Activated CD4-positive, alpha-beta T cell treated with anti-CD3 and anti-CD28 coated beads, Interleukin-2, amount 10 ng/mL, durations not matched to agents 7 days and 5 days (primary cell): ENCODE data around the gene RWDD3. TPM values are rescaled to one million over a fixed set of nuclear protein-coding genes. Genes with fewer than 3 reads are reported as not detected.
A peak's percentile ranks its signal among the peaks of the same experiment; 100 is the strongest.

Experiments used
- CTCF ChIA-PET: fragments of 350-600 bp; sonication (Branson Sonifier 250); formaldehyde crosslinking; loops from one replicate; lab custom pipeline; 2021; ENCODE audit warnings: antibody characterized with exemption; lab: Charles Lee
- POLR2A ChIA-PET: fragments of 350-600 bp; sonication (Branson Sonifier 250); formaldehyde crosslinking; loops from one replicate; lab custom pipeline; 2021; ENCODE audit warnings: antibody characterized with exemption; lab: Charles Lee
- DNase-seq: peaks from one replicate; pipeline ENCODE4 v3.0.0-alpha.2; 2020
- H3K27ac Mint-ChIP-seq: one replicate; pipeline ENCODE4 v1.8.0; 2021; ENCODE audit warnings: mild to moderate bottlenecking, moderate library complexity, mixed read lengths
- H3K27me3 Mint-ChIP-seq: one replicate; pipeline ENCODE4 v1.8.0; 2021; ENCODE audit warnings: mixed read lengths
- H3K36me3 Mint-ChIP-seq: one replicate; pipeline ENCODE4 v1.8.0; 2021; ENCODE audit warnings: low read depth, mixed read lengths
- H3K4me1 Mint-ChIP-seq: one replicate; pipeline ENCODE4 v1.8.0; 2021; ENCODE audit warnings: mixed read lengths
- H3K4me3 Mint-ChIP-seq: one replicate; pipeline ENCODE4 v1.8.0; 2021; ENCODE audit warnings: mild to moderate bottlenecking, moderate library complexity, mixed read lengths
- H3K9me3 Mint-ChIP-seq: one replicate; pipeline ENCODE4 v1.8.0; 2021; ENCODE audit warnings: mixed read lengths
- total RNA-seq, 2 experiments: library from RNA; stranded (reverse); gene quantifications; one replicate each; pipeline ENCODE4 v1.2.3, GENCODE V29; 2021

The RWDD3 gene
- total RNA-seq, 2 experiments from 2014 or later = 12.9 to 14.2 TPM

- CTCF ChIA-PET = no interaction called here
- POLR2A ChIA-PET = no interaction called here
- Mint-ChIP-seq H3K27me3 (no peaks in the 10 kb centered on the region), H3K36me3 (no peaks in the 10 kb centered on the region), H3K9me3 (peaks cover 2% of the 10 kb centered on the region), H3K27ac (peak overlapping the region; percentile 16), H3K4me1 (peaks cover 2% of the 10 kb centered on the region), H3K4me3 (no peak overlapping the region)
- no peak for DNase-seq
Measured at GRCh38 chr1:95216292-95216990, 17.6 kb upstream of the RWDD3 start.

DNA sequence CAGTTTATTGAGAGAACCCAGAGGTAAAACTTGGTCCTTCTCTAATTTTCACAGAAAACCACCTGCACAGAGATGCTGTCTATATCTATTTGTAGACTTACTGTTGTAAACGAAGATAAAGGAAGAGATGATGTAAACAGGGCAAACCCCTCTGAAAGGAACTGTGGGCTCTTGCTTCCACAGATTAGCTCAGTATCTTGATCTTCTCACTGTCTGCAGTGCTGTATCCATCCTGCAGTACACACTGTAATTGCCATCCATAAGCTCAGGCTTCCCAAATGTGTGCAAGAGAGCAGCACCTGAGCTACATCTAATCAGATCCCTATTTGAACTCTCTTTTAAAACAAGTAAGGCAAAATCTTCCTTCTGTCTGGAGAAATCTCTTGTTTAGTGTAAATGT lies 16.6 kb upstream of the RWDD3 start:
- Mint-ChIP-seq H3K36me3 (no peaks in the 10 kb centered on the region), H3K27ac (no peak overlapping the region), H3K9me3 (peaks cover 2% of the 10 kb centered on the region), H3K4me3 (no peak overlapping the region), H3K27me3 (no peaks in the 10 kb centered on the region), H3K4me1 (peaks cover 2% of the 10 kb centered on the region)
- CTCF ChIA-PET = no interaction called here
- no peak for DNase-seq
- POLR2A ChIA-PET = no interaction called here

DNA sequence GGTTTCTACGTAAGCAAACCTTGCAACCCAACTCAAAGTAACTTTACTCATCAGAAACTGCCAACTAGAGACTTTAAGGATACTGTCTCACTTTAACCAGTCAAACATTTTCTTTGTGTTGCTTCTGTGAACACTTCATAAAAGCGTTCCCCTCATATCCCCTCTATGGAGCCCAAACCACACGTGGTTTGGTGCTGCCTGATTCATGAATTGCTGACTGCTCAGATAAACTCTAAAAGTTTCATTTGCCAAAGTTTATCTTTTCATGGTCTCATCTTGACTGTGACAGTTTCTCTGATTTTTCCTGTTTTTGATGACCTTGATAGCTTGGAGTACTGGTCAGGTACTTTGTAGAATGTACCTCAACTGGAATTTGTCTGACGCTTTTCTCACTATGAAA lies 14.6 kb upstream of the RWDD3 start:
- Mint-ChIP-seq H3K36me3 (no peaks in the 10 kb centered on the region), H3K27me3 (no peaks in the 10 kb centered on the region), H3K9me3 (peaks cover 2% of the 10 kb centered on the region), H3K4me3 (no peak overlapping the region), H3K4me1 (peaks cover 2% of the 10 kb centered on the region), H3K27ac (no peak overlapping the region)
- POLR2A ChIA-PET = no interaction called here
- CTCF ChIA-PET = no interaction called here
- DNase-seq = no peak

- ChIA-PET CTCF (no interaction called here), POLR2A (no interaction called here)
- Mint-ChIP-seq H3K27me3 (peaks cover 3% of the 10 kb centered on the region), H3K4me1 (peaks cover 2% of the 10 kb centered on the region), H3K4me3 (no peak overlapping the region), H3K9me3 (no peaks in the 10 kb centered on the region), H3K27ac (no peak overlapping the region), H3K36me3 (no peaks in the 10 kb centered on the region)
- no peak for DNase-seq
Measured at GRCh38 chr1:95221306-95221705, 12.7 kb upstream of the RWDD3 start.

DNA sequence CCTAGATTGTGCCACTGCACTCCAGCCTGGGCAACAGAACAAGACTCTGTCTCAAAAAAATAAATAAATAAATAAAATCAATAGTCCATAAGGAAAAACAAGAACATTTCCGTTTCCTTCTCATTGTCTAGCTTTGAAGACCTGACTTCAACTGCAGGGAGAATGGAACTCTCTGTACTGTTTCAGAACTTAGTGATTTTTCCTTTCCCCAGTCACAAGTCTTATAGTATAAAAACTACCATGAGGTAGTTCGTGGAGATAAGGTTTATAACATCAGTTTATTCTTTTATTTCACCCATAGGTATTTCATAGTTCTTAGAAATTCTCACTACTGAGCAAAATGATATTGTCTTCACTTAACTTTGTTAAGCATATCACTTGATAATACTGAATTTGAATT lies 11.4 kb upstream of the RWDD3 start:
- POLR2A ChIA-PET = no interaction called here

GRCh38 chr1:95223110-95223509 lies 10.9 kb upstream of the RWDD3 start:
- H3K36me3 Mint-ChIP-seq = no peaks in the 10 kb centered on the region
- H3K4me3 Mint-ChIP-seq = no peak overlapping the region
- POLR2A ChIA-PET = no interaction called here
- H3K9me3 Mint-ChIP-seq = no peaks in the 10 kb centered on the region
- H3K4me1 Mint-ChIP-seq = no peaks in the 10 kb centered on the region
- peaks cover 4% of the 10 kb centered on the region for H3K27me3 Mint-ChIP-seq
- CTCF ChIA-PET = interaction anchor here (3.6 kb wide), 1 partner anchor 10 kb away, joined by 20 read pairs; the partner anchor contains the start of gene RWDD3
- no peak for DNase-seq
- no peak overlapping the region for H3K27ac Mint-ChIP-seq

More for the DNA sequence above, 11.4 kb upstream of the RWDD3 start:
- Mint-ChIP-seq H3K36me3 (no peaks in the 10 kb centered on the region), H3K4me1 (no peaks in the 10 kb centered on the region), H3K9me3 (no peaks in the 10 kb centered on the region), H3K27ac (no peak overlapping the region), H3K4me3 (no peak overlapping the region), H3K27me3 (peaks cover 4% of the 10 kb centered on the region)
- CTCF ChIA-PET = interaction anchor here (3.6 kb wide), 1 partner anchor 11 kb away, joined by 20 read pairs; the partner anchor contains the start of gene RWDD3
- DNase-seq = no peak

DNA sequence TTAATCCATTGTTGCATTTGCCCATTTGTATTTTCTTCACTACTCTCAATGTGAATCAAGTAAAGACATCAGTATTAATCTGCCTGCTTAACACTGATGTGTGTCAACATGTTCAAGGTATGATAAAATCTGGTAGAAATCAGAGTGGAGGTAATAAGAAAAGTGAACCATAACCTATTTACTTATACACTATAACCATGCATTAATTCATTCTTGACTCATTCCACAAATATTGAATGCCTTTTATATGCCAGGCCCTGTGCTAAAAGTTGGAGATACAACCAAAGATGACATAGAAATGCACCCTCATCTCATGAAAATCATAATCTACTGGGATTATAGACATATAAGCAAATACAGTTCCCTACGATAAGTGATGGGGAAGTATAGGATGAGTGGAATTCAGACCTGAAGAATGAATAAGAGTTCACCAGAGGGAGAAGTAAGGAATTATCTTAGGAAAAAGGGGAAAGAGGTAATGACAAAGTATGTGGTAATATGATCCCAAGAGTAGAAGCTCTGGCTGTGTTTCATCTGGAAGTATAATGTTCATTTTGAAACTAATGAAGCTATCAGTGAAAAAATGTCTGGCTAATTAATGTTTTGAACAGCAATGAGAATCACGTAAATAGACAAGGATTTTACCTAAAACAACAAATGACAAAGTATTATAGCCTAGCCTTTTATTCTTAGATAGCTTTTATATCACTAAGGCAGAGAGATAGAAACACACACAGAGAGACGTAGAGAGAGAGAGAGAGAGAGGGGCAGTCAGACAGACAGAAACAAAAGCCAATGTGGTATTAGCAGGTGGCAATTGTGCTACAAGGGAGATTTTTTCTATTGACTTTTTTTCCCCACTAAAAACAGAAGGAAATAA lies 7.0 kb upstream of the RWDD3 start:
- no peak for DNase-seq
- Mint-ChIP-seq H3K27me3 (peaks cover 21% of the 10 kb centered on the region), H3K36me3 (no peaks in the 10 kb centered on the region), H3K4me1 (no peaks in the 10 kb centered on the region), H3K9me3 (no peaks in the 10 kb centered on the region), H3K4me3 (no peak overlapping the region), H3K27ac (no peak overlapping the region)
- CTCF ChIA-PET = interaction anchor here (0.7 to 1.1 kb wide), 2 partner anchors 9 to 21 kb away, joined by 3 to 4 read pairs; no protein-coding TSS in a partner anchor
- POLR2A ChIA-PET = no interaction called here

DNA sequence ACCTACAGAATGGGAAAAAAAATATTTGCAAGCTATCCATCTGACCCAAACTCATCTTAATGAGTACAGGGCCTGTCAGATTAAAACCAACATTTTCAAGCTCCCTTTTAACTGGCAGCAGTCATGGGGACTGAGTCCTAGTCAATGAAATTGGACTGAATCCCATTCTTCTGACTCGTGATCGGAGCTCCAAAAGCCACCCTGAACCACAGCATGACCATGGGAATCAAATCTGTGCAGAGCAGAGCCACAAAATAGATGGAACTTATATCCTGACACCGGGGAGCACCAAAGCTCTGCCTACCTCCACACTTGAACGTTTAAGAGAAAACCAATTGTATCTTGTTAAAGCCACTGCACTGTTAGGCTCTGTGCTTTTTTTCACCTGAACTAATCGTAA lies 5.0 kb upstream of the RWDD3 start:
- Mint-ChIP-seq H3K4me3 (no peak overlapping the region), H3K36me3 (no peaks in the 10 kb centered on the region), H3K27ac (no peak overlapping the region), H3K9me3 (no peaks in the 10 kb centered on the region), H3K27me3 (peaks cover 25% of the 10 kb centered on the region), H3K4me1 (peaks cover 8% of the 10 kb centered on the region)
- ChIA-PET CTCF (no interaction called here), POLR2A (no interaction called here)
- DNase-seq = no peak

DNA sequence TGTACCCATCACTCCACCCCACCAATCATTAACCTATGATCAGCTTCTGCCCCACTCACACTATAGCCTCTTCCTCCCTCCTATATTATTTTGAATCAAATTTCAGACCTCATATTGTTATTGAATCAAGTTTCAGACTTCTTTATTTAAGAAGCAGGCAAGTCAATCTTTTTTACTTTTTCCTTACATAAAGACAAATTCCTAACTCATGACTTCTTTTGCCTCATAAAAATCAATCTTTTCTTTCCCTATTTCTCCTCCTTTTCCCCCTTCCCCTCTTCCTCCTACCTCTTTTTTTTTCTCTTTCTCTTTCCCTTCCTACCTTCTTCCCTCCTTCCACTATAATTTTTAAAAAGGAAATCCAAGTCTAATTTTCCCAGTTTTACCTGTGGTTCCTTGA lies 4.3 kb upstream of the RWDD3 start:
- H3K4me1 Mint-ChIP-seq = peaks cover 10% of the 10 kb centered on the region

GRCh38 chr1:95230256-95230655 lies 3.8 kb upstream of the RWDD3 start:
- Mint-ChIP-seq H3K36me3 (no peaks in the 10 kb centered on the region), H3K27me3 (peaks cover 25% of the 10 kb centered on the region), H3K4me3 (no peak overlapping the region), H3K9me3 (no peaks in the 10 kb centered on the region), H3K4me1 (peaks cover 11% of the 10 kb centered on the region), H3K27ac (no peak overlapping the region)
- POLR2A ChIA-PET = no interaction called here
- CTCF ChIA-PET = no interaction called here
- DNase-seq = no peak

More for the DNA sequence above, 4.3 kb upstream of the RWDD3 start:
- Mint-ChIP-seq H3K36me3 (no peaks in the 10 kb centered on the region), H3K27ac (no peak overlapping the region), H3K27me3 (peaks cover 25% of the 10 kb centered on the region), H3K9me3 (no peaks in the 10 kb centered on the region), H3K4me3 (no peak overlapping the region)
- no peak for DNase-seq
- POLR2A ChIA-PET = no interaction called here
- CTCF ChIA-PET = no interaction called here

DNA sequence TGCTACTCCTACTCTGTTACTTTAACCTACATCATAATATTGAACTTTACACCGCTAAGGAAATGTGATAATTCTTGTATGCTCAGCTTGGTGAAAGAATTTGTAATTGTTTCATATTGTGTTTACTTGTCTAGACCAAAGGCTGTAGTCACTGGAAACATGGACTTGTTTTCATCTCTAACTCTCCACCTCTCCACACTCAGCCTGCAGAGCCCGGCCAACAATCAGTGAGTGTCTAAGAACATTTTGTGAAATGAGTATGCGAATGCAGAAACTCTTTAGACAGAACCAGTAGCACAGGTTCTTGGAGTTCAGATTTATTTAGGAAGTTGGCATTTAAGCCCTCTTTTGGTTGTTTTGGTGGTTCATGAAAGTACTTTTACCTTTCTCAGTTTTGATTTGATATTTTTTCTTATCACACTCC lies 3.2 kb upstream of the RWDD3 start:
- Mint-ChIP-seq H3K27ac (no peak overlapping the region), H3K9me3 (no peaks in the 10 kb centered on the region), H3K4me1 (peaks cover 14% of the 10 kb centered on the region), H3K36me3 (peaks cover 3% of the 10 kb centered on the region), H3K4me3 (no peak overlapping the region), H3K27me3 (peaks cover 25% of the 10 kb centered on the region)
- ChIA-PET POLR2A (no interaction called here), CTCF (interaction anchor here (1.0 kb wide), 1 partner anchor 158 kb away, joined by 4 read pairs; the partner anchor contains the start of gene ALG14)
- DNase-seq = no peak

- no peak for DNase-seq
- H3K27ac Mint-ChIP-seq = peak overlapping the region; percentile 52
- CTCF ChIA-PET = interaction anchor here (2.0 kb wide), 1 partner anchor 9 kb away, joined by 20 read pairs; no protein-coding TSS in a partner anchor
- peak overlapping the region; percentile 97 for H3K4me3 Mint-ChIP-seq
- peaks cover 20% of the 10 kb centered on the region for H3K27me3 Mint-ChIP-seq
- no peaks in the 10 kb centered on the region for H3K9me3 Mint-ChIP-seq
- POLR2A ChIA-PET = no interaction called here
- peaks cover 25% of the 10 kb centered on the region for H3K4me1 Mint-ChIP-seq
- H3K36me3 Mint-ChIP-seq = peaks cover 17% of the 10 kb centered on the region
Measured at GRCh38 chr1:95232646-95233318, 1.2 kb upstream of the RWDD3 start.
